Measurements from ENCODE around the gene NHSL1.
"Not testable (repeated sequence)": the region's sequence is repeated elsewhere in the genome, so short reads cannot be mapped to it uniquely, and the experiment has no call there.

The NHSL1 gene

DNA sequence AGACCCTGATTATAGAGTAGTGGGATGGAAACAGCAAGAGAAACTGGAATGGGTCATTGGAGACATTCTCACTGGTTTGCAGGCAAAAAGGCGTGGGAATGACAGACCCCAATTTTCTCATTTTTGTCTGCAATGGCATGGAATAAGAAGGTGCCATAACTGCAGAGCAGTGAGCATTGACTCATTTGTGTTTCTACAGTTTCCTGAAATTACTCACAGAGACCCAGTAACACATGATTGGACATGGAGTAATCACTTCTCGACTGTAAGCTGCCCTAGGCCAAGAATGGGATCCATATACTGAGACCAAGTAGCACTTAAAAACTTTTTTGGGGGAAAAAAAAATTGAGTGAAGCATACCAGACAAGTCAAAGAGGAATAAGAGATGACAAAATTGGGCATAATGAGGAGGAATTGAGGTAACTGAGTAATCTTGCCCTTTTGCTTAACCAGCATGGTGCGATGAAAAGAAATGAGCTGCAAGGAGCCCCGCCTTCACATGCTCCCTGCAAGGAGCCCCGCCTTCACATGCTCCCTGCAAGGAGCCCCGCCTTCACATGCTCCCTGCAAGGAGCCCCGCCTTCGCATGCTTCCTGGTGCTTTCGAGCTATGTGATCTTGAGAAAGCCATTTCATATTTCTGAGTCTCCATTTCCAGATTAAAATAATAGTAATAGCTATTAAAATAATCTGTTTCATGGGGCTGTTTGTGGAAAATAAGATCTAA, 44.1 kb downstream of the NHSL1 start:
- peak; percentile 54 for DNase-seq

DNA sequence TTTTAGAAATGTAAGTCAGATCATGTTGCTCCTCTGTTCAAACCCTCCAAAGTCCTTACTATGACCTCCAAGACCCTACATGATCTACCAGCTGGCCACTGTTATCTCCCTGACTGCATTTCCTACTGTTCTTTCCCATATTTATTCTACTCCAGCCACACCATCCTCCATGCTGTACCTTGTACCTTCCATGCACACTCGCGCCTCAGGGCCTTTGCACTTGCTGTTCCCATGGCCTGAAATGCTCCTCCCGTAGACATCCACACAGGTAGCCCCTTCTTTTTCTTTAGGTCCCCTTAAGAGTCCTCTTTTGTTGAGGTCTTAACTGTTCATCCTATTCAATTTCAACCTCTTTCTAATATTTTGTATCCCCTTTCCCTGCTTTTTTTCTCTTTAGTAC, 48.3 kb downstream of the NHSL1 start:
- DNase-seq: no peak

DNA sequence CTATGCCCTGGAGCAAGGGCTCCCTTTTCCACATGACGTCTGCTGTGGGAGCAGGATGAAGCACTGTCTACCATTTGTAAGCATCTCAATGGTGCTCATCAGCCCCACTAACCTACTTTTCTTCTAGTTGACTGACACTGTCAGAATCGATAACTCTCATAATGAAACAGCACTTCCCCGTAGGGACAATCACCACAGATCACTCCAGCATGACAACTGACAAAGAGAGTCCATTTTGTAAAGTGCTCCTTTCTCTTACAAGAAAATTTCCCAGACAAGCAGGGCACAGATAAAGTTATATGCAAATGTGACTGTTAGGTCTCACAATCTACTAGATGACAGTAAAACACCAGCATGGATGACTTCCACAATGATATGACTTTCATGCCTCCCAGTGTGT, 48.8 kb downstream of the NHSL1 start:
- DNase-seq: no peak

DNA sequence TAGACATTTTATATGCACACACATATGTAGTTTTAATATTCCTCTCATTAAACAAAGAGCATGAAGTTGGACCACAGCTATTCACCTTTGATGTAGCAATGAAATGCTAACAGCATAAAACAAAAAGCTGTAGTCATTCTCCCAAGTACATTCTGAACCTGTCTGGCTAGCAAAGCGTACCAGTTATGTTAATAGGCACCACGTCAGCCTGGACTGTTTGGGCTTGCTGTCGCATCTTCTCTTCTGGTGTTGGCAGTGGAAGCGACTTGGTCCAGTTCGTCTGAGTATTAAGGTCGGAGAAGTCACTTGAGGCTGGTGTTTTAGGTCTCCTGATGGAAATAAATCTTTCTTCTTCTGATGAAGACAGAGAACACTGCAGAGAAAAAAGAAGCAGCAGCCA, 52.5 kb downstream of the NHSL1 start:
- DNase-seq: no peak

DNA sequence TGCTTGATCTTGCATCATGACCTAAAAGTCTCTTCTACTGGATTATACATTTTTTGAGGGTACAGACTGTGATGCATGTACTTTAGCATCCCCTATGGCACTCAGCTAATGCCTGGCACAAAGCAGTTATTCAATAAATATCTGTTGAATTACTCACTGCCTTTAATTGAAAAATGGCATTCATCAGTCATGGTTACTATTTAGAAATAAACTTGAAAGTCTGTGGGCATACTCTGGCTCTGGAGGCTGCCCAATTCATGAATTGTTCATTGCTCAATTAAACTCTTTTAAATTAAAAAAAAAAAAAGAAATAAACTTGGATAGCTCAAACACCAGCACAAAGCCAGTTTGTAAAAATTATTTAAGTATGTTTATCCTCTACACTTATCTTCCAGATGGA, 55.3 kb downstream of the NHSL1 start:
- DNase-seq: no peak

DNA sequence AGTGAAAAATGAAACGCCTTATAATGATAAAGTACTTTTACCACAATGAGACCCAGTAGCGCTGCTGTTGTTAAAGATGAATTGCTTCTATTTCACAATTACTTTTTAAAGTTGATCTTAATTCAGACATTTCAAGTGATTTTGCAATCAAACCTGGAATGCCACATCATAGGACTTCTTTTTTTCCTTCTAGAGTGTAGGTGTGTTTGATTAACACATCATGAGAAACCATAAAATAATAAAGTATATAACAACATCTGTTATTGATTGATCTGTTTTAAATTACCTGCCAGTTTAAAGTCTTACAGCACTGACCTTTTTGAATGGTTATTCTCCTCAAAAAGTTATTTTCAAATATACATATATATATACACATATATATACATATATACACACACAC, 56.6 kb downstream of the NHSL1 start:
- DNase-seq: no peak

DNA sequence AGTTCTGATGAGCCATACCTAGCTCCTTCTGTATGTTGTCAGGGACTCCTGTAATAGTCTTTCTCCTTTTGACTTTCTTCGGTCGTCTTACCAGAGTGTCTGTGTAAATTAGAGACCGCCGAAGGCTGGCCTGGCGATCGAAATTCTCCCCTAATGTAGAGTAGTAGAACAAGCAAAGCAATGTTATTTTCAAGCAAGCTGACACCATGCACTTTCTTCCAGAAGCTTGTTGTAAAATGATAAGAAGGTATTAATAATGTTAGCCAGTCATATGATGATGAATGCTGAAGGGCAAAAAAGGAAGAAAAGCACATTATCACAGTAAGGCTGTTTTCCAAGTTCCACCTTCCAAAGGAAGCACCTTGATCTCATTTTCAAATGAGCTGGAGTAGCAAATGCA, 57.3 kb downstream of the NHSL1 start:
- no peak for DNase-seq

DNA sequence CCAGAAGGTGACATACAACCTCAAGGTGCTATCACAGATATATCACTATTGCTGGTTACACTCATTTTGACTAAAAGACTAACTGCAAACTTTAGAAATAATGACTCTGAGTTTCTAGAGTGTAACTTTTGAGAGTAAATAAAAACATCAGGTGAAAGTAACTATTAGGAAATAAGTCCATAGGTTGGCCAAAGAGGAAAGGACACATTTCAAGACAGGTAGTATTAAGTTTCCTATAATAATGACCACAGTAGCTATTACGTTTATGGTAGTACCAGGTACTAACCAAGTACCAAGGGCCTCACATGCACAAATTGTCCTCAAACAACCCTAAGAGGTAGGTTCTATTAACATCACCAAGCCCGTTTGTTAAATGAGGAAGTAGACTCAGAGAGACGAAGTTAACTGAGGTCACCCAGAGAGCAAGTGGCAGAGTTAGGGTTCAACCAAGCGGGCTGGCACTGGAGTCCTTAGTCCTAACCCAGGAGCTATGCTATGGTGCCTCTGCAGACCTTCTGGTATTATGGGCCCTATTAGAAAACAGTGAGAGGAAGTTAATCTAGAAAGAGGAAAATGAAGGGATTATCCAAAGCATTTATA, 58.4 kb downstream of the NHSL1 start:
- DNase-seq: no peak

DNA sequence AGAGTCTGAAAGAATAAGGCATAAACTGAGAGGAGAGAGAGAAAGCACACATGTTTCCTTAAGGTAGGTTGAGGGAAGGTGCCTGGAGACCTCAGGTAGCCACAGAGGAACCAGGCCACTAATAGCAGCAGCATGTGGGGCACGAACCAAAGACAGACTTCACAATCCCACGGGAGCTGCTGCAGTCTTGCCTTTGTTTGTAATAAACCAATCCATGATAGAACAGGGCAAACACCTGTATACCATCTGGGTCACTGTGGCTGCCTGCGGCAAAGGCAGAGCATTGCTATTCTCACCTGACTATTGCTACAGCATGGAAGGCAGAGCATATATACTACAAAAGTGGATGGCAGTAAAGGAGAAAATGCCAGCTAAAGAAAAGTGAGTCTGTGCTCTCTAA, 59.0 kb downstream of the NHSL1 start:
- DNase-seq: no peak

DNA sequence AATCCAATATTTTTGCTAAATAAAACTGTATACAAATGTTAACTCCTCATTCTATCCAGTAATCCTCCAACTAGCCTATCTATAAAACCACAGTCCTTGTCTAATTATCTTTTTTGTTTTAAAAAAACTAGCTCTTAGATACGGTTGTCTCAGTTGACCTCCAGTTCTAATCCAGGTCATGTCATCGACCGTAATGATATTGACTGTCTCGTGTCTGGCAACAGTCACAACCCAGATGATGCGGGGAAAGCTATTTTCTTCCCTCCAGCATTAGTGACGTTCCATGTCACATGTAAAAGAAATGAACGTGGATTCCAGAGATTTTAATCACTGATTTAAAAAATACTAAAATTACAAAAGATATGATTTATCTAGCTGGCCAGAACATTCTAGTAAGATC, 59.7 kb downstream of the NHSL1 start:
- DNase-seq: no peak

DNA sequence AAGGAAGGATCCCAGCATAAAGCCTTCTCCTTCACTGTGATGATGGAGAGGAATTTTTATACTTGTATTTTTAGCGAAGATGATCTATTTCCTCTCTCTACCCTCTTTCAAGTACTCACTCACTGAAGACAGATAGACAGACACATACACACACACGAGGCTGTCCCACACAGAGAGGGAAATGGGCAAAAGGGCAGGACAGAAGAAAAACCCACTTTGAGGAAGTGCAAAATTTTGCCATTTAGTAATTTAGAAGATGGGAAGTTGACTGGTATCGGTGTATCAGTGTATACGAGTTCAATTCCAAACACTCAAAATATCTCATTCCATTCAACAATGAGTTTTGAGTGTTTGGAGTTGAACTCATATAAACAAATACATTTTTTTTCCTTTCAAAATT, 64.4 kb downstream of the NHSL1 start:
- no peak for DNase-seq

DNA sequence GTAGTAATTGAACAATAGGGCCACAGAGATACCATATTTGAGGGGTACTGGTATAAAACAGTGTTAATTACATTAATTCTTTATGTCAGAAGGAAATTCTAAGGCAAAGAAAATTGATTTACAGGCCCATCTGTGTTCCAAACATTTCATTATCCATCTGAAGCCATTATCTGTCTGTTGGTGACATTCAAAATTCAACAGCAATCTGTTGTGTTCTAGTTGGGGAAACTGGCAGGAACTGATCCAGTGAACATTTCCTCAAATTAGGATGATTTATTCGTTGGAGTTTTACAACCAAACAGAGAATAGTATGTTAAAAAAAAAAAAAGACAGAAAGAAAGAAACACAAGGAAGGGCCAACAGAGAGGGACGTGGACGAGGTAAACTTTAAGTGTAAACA, 65.2 kb downstream of the NHSL1 start:
- DNase-seq: no peak

DNA sequence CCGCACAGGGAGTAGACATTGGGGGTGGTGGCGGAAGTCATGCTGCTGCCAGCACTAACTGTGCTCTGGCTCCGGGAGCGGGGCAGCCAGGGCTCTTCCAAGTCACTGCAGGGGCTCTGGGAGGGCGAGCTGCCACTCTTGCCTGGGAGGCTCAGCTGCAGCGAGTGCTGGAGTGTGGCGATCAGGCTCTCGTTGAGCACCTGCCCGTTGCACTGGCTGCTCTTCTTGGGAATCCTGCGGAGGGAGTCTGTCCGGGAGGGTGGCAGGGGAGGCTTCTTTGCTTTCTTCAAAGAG, 67.3 kb downstream of the NHSL1 start:
- no peak for DNase-seq

DNA sequence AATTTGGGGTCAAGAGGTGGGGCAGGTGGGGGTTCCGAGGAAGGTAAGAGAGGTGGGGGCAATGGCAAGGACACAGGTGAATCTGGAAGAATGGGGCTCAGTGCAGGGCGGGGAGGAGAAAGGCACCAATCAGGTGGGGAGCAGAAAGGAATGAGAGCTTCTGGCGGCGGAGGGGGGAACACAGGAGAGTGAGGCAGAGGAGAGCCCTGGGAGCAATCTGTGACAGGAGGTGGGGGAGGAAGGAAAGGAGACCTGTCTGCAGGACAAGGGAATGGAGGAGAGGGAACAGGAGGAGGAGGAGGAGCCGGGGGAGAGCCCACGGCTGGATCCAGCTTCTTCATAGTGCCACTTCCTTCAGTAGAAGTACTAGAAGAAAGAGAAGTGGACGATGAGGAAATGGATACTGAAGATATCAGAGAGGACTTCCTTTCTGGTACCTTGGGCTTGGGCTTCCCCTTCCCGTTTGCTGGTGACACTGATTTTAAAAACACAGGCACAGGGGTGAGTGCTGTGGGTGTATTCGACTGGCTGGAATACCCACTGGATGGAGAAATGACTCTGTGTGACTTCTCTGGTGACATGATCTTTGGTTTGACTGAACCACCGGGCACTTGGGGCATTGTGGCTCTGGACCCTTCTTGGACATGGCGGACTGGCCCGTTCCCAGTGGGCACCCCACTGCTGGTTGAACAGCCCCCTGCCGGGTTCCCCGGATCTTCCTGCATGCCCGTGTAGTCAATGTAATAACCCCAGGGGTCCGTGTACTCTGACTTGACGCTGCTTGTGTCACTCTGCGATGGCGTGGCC, 67.8 kb downstream of the NHSL1 start:
- DNase-seq: no peak

DNA sequence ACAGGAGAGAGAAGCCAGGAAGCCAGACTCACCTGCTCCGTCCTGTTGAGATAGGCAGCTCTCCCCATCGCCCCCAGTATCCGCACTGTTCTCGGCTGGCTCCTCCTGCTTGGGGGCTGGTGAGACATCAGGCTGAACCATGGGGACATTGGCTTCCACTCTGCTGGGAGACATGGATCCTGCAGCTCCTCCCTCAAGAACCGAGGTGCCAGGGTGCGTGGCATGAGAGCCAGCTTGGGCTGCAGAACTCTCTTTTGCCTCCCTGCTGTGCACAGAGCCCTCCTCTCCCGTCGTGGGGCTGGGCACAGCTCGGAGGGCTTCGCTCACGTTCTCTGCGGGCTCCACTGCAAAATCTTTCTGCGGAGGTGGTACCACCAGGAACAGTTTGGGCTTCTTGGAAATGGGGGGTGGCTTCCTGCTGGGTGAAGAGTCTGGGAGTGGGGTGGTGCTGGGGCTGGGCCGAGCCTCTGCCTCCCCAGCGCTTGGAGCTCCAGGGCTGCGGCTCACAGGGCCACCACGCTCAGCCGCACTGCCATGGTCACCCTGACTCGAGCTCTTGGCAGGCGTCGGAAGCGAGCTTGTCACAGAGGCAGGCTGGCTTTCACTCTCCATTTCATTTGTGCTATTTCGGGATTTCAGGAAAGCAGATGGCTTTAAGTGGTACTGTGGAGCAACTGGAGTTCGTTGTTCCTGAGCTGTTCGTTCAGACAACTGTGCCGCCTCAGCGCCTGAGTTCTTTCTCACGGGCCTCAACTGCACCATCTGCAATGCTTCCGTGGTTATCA, 68.7 kb downstream of the NHSL1 start:
- no peak for DNase-seq

DNA sequence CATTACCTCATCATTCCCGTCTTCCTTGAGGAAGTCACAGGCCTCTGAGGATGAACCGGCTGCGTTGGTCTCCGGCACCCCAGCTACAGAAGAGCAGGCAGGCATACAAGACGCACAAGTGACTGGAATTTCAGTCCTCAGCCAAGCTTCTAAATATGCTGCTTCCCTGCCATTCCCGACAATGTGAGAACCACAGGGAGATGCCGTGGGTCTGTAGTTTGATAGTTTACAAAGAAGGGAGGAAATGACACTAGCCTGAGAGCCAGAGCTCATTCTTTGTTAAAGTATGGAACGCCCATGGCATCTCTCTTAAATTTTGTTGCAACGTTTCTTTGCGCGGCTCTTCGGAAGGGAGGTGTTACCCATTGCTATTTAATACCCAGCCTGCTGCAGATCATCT, 69.5 kb downstream of the NHSL1 start:
- no peak for DNase-seq

DNA sequence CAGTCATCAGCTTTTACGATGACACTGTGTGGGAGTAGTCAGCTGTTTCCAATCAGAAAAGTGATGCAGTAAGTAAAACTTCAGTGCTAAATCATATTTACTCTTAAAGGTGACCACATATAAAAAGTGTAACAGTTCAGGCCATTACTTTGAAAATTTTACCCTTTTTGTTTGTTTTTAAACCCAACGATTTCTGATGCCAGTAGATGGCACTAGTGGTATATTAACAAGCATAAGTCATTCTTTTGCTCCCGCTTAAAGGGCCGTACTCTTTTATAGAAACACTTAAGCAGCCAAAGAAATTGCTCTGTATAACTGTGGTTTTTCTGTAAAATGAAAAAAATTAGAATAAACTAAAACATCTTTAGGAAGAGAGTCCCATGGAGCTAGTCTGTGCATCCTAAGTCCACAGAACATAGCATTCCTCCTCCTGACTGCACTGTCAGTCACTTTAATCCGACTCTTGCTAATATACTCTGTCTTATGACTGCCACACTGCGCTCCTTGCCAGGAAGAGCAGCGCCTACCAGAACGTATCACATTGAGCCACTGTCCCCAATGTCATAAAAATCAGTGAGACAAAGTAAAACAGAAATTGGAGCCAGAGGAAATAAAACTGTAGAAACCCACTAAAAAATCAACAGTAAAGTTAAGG, 70.2 kb downstream of the NHSL1 start:
- DNase-seq: no peak

DNA sequence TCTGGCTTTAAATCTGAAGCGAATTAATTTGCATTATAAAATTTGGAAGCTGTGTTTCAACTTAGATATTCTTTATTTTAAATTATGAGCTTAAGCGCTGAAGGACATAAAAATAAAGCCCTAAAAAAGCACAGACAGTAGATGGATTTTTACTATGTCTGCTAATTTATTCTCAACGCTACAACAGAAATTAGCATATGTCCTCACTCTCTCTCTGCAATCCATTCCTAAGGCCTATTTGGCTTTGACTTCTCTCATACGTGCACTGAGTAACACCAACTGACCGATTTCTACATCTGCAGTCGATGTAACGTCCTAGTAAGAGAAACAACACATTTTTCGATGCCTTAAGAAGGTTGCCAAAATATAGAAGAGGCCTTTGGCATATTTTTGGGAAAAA, 71.6 kb downstream of the NHSL1 start:
- no peak for DNase-seq

DNA sequence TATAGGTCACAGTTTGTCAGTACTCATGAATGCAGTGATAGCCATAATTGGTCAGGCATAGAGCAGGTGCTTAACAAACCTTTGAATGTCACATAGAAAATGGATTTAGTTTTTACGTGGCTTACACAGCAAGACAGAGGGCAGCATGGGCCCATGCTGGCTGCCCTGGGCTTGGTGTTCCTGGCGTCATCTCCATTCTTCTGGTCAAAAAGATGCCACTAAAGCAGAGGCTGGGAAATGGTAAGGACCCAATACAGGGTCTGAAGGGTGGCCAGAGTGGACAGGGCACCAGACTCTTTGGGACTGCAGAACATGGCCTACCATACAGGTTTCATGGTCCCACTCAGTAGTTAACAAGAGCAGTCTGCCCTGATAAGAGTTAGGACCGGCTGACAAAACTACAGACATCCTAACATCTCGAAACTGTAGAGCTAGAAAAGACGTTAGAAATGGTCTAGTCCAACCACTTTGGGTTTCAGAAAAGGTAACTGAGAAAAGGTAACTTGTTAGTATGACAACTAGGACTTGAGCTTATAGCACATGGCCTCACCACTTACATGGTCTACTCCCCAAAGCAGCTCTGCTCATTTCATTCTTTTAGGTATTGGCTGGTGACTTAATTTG, 72.7 kb downstream of the NHSL1 start:
- DNase-seq: no peak

DNA sequence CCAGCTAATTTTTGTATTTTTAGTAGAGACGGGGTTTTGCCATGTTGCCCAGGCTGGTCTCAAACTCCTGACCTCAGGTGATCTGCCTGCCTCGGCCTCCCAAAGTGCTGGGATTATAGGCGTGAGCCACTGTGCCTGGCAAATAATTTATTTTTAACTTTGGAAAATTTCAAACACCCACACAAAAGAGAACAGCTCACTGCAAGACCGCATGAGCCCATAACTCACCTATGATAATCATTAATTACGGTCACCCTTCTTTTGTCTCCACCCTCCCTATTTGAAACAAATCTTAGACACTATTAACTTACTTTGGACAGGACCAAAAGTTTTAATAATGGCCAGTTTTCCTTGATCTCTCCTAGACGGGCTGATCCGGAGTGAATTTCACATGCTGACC, 74.0 kb downstream of the NHSL1 start:
- DNase-seq: not testable (repeated sequence)

DNA sequence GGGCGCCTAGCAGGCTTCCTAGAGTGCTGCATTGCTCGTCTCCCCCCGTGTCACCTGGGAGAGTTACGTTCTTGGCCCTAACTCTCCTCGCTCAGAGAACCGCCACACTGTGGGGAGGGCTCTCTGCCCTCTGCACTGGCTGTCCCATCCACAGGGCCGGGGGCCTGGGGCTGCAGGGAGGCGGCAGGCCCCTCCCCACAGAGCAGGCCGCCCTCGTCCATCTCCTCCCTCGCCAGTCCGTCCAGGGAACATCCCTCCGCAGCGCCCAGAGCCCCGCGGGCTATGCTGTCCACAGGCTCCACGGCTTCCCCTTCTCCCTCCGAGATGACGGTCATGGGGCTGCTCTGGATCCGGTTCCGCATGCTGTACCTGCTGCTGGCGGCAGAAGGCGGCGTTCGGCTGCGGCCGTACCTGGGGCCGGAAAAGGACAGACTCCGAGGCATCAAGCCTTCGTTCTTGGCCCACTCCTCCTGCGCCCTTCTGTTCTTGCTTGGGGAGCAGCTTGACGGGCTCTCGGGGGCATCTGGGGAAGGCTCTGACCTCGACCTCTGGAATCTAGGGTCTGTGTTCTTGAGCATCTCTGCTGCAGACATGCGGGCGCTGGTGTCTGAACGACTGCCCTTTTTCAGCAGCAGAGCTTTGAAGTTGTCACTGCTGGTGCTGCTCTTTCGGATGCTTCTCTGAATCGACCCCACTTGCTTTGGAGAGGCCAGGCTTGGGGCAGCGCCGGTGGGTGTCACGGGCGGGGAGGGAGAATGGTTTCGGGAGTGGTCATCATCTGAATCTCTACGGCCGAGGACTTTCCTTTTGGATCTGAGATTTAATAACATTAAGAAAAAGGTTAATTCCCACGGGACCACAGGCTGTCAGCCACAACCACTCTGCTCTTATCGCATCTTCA, 75.0 kb downstream of the NHSL1 start:
- DNase-seq: no peak

DNA sequence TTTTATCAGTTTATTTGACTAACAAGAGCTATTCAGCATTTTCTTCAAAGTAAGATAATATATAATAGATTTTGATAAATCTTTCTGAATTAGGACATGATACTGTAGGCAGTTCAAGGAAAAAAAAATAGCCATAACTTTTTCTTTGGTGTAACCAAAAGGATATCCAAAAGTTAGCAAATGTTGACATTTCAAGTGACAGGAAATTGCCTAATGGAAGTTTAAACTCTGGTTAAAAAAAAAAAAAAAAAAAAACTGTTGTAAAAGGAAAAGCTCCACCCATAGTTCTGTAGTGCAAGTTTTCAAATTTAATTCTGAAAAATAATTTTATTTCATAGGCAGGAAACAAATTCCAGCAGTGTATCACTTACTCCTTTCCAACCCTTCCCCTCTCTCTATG, 76.4 kb downstream of the NHSL1 start:
- DNase-seq: no peak
